GM18909 (cell line): ENCODE data around the gene GDI1.
"Not testable (repeated sequence)": the region's sequence is repeated elsewhere in the genome, so short reads cannot be mapped to it uniquely, and the experiment has no call there.

Experiments
- ATAC-seq: cut with Tn5 transposase; IDR thresholded peaks from one replicate; pipeline ENCODE4 v1.9.1; 2021; ENCODE audit warnings: mild to moderate bottlenecking; ENCODE audit not compliant: unreplicated experiment, poor library complexity

Gene GDI1

GRCh38 chrX:154436983-154437752 lies at the start of gene GDI1:
TSS of gene GDI1 (plus strand) at chrX:154437154. CDS start at chrX:154437255, 101 bp downstream.
- ATAC-seq = no peak

GRCh38 chrX:154388094-154388493 lies 48.9 kb upstream of the GDI1 start:
- ATAC-seq = peak; percentile 37

- peak; percentile 11 for ATAC-seq
Observed at GRCh38 chrX:154388649-154389048, 48.3 kb upstream of the GDI1 start.

GRCh38 chrX:154389812-154390747 lies 46.9 kb upstream of the GDI1 start:
- peak; percentile 75 for ATAC-seq

GRCh38 chrX:154396363-154396762 lies 40.6 kb upstream of the GDI1 start:
- ATAC-seq = not testable (repeated sequence)

GRCh38 chrX:154396973-154397887 lies 39.7 kb upstream of the GDI1 start:
- peak; percentile 57 for ATAC-seq

- ATAC-seq = peak; percentile 78
Observed at GRCh38 chrX:154397888-154398667, 38.9 kb upstream of the GDI1 start, which contains the start of gene RPL10. TSS of gene RPL10 (plus strand) at chrX:154398377. CDS start at chrX:154398520, 143 bp downstream.

- ATAC-seq = no peak
Observed at GRCh38 chrX:154398668-154399526, 38.1 kb upstream of the GDI1 start.

GRCh38 chrX:154399527-154400368 lies 37.2 kb upstream of the GDI1 start:
- no peak for ATAC-seq

- ATAC-seq = not testable (repeated sequence)
Observed at GRCh38 chrX:154400369-154400817, 36.6 kb upstream of the GDI1 start.

- ATAC-seq = no peak
Observed at GRCh38 chrX:154401045-154401799, 35.7 kb upstream of the GDI1 start.

- no peak for ATAC-seq
Observed at GRCh38 chrX:154401918-154402621, 34.9 kb upstream of the GDI1 start.

- ATAC-seq = no peak
Observed at GRCh38 chrX:154402622-154403127, 34.3 kb upstream of the GDI1 start.

GRCh38 chrX:154403192-154403591 lies 33.8 kb upstream of the GDI1 start:
- ATAC-seq = no peak

- ATAC-seq = no peak
Observed at GRCh38 chrX:154403858-154404257, 33.1 kb upstream of the GDI1 start.

- no peak for ATAC-seq
Observed at GRCh38 chrX:154404625-154405192, 32.2 kb upstream of the GDI1 start.
